Left kidney (tissue), 2 donors: Measurements from ENCODE around the gene ATF6. TPM values are rescaled to one million over a fixed set of nuclear protein-coding genes. Genes with fewer than 3 reads are reported as not detected.

Experiments used
- DNase-seq: peaks from one replicate; pipeline ENCODE4 v3.0.0-alpha.2; 2013
- polyA plus RNA-seq: library from polyadenylated mRNA; unstranded; fragments of 120-200 nt; gene quantifications from one replicate; pipeline ENCODE4 v1.2.1, GENCODE V29; 2013; ENCODE audit not compliant: insufficient read length

ATF6 gene
- polyA plus RNA-seq, 1 donor = 35.1 TPM

GRCh38 chr1:161999301-162000052, 233.4 kb downstream of the ATF6 start:
- no peak for DNase-seq

DNA sequence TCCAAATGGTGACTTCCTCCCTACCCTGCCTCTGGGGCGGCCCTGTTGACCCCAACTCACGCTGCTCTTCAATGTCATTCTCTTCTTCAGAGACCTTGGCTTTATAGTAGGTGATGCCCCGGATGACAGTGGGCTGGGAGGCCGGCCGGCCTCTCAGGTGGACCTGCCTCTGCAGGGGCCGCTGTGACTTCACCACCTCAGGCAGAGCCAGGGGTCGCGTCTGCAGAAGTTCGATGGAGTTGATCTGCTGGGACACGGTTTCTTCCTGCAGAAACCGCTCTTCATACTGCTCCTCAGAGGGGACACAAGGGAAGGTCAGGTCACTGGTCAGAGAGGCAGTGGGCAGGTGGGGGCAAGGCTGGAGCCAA, 233.9 kb downstream of the ATF6 start:
- no peak for DNase-seq

- DNase-seq = no peak
Observed at GRCh38 chr1:162003061-162003829, 237.1 kb downstream of the ATF6 start.

DNA sequence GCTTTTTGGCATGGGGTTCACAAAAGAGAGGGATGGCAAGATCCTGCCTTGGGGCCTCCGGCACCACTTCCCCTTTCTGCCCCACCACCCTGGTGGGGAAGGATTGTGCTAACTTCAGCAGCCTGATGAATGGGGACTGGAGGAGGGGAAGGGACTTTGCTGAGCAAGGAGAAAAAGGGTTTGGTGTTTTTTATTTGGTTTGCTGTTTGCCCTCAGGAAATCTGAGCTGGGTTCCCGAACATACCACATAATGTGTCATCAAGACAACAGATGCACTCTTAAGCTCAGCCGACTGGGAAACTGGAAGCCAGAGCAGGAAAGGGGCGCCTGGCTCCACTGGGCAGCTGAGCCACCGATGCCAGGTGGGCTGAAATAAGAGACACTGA, 237.7 kb downstream of the ATF6 start:
- peak; percentile 46 for DNase-seq

GRCh38 chr1:162004441-162004950, 238.4 kb downstream of the ATF6 start:
- no peak for DNase-seq

- DNase-seq = no peak
Observed at GRCh38 chr1:162006081-162006480, 240.0 kb downstream of the ATF6 start.

DNA sequence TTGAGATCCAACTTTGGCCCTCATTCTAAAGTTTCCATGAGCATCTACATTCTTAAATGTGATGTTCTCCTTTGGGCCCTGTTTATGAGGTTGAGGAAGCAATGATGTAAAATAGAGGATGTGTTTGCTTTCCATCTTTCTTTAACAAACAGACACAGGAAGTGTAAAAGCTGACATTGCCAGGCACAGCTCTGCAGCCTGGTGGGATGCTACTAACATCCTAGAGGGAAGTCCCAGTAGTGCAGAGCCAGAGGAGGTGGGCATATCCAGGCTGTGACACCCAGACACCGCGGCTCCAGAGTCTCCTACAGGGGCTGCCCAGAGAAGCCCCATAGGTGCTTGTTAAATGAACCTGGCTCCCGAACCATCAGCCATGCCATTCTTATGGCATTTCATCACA, 241.3 kb downstream of the ATF6 start:
- no peak for DNase-seq

DNA sequence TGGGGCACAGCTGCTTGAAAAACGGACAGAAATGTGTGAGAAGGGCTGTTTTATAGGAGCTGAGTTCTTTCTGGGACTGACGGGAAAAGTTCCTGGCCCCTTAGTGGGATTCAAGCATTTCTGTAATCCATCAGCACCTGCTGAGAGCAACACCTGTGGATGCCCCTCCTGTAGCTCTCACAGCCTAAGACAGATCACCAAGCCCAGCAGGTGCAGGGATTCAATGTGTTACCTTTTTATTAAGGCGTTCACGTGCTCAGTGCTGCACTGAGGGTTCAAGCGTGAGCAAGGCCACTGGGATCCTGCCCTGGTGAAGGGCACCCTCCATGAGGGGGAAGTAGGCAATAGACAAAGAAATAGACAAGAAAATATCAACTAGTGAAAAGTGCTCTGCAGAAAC, 242.7 kb downstream of the ATF6 start:
- no peak for DNase-seq

GRCh38 chr1:162009501-162010174, 243.5 kb downstream of the ATF6 start:
- no peak for DNase-seq

GRCh38 chr1:162010175-162010506, 244.0 kb downstream of the ATF6 start:
- DNase-seq = no peak

GRCh38 chr1:162011337-162012012, 245.4 kb downstream of the ATF6 start:
- DNase-seq = no peak

DNA sequence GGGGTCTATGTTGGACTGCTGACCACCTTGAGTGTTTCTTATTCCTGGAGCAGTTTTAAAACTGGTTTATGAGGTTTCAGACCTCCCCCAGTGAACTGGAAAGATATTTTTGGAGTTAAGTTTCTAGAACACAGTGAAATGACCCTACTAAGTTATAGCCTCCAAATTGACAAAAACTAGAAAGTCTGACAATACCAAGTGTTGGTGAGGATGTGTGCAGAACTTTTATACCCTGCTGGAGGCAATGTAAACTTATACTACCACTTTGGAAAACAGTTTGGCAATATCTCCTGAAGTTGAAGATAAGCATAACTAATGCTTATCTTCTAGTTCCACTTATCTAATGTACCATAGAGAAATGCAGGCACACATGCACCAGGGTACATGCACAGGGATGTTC, 247.2 kb downstream of the ATF6 start:
- no peak for DNase-seq

Other genes with a start within 250 kb of the ATF6 start
- gene HSPA6, start 241.8 kb upstream of the ATF6 start, polyA plus RNA-seq = 0.35 TPM
- gene FCGR3A, start 216.5 kb upstream of the ATF6 start, polyA plus RNA-seq = 1.1 TPM
- not detected for gene FCGR3B, start 135.1 kb upstream of the ATF6 start, polyA plus RNA-seq
- 0.65 TPM for gene FCGR2B, start 103.2 kb upstream of the ATF6 start, polyA plus RNA-seq
- gene FCRLA, start 59.1 kb upstream of the ATF6 start, polyA plus RNA-seq = not detected
- gene FCRLB, start 44.8 kb upstream of the ATF6 start, polyA plus RNA-seq = 4.4 TPM
- gene DUSP12, start 16.5 kb upstream of the ATF6 start, polyA plus RNA-seq = 44.9 TPM